Erythroblast (primary cell): ENCODE results near the gene PRLR.

Experiments
- DNase-seq, 2 experiments: peaks; one replicate each; lab custom pipeline; 2025; lab: John Stamatoyannopoulos, UW
- GATA1 ChIP-seq: IDR thresholded peaks from 2 replicates; pipeline ENCODE4 v1.6.1; 2011; ENCODE audit warnings: low read depth, mild to moderate bottlenecking, control low read depth, low read length, moderate library complexity
- POLR2A ChIP-seq: IDR thresholded peaks from 2 replicates; pipeline ENCODE4 v1.6.1; 2011; ENCODE audit warnings: mild to moderate bottlenecking, low read length

Gene PRLR

GRCh38 chr5:35151146-35151920 is 79.0 kb downstream of the PRLR start:
- no peak for TF ChIP-seq GATA1
- TF ChIP-seq POLR2A = no peak
- DNase-seq = no peak

GRCh38 chr5:35149041-35149440 is 81.2 kb downstream of the PRLR start:
- no peak for DNase-seq
- TF ChIP-seq POLR2A (no peak), GATA1 (no peak)

- TF ChIP-seq POLR2A (no peak), GATA1 (no peak)
- DNase-seq = no peak
Observed at GRCh38 chr5:35146406-35146805, 83.9 kb downstream of the PRLR start.

DNA sequence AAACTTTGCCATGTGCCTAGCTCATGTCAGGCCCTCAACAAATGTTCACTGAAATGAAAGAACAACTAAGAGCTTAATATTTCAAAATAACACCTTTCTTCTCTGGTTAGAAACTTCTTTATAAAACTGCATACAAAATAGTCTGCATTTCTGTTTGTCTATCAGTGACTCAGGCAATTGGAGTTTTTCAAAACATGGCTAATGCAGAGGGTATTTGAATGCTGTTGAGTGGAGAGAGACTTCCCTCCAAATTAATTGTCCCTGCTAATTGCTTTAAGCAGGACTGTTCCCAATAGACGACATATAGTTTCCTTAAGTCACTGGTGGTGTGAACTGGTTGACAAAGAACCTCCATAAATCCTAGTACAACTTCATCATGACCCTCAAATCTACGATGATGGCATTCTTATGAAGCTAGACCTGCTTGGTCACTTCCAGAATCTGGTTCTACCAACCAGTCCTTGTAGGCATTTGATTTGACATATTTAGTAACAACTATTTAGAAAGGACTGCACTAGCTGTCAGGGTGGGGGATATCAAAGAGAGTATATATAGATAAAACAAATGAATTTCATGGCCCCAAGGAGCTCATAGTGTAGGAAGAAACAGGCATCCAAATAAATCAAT is 84.5 kb downstream of the PRLR start:
- DNase-seq = no peak
- TF ChIP-seq POLR2A (no peak), GATA1 (no peak)

- TF ChIP-seq POLR2A (no peak), GATA1 (no peak)
- no peak for DNase-seq
Observed at GRCh38 chr5:35145012-35145411, 85.3 kb downstream of the PRLR start.

DNA sequence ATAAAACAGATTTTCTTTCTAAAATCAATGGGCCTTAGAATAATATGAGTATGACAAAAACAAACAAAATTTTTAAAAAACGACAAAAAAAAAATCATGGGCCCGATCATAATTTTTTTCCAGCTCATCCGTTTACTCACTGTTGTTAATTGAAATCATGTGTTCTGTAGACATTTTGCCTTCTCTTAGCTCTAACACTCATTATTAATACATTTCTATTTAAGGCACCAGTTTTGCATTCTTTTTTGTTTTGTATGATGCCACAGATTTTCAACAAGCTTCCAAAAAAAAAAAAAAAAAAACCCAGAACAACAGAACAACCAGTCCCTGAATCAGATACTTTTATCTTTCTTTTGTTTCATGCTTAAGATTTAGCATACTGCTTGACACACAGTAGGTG is 86.4 kb downstream of the PRLR start:
- TF ChIP-seq POLR2A (no peak), GATA1 (no peak)

DNA sequence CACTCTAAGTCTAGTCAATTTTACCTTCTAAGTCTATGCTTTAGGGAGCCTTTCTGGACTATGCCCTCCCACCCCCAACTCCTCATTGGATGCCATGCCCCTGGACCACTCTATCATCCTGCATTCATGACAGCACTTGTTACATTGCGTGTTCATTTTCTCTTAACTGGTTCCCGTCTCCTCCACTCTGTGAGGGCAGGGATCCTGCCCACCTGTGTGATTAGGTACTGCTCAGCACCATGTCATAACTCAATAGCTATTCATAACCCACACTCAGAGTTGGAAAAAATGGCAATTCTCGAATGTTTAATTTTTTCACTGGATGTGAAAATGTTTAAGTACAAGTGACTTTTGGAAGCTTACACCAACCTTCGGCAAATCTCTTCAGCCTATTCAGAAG is 88.5 kb downstream of the PRLR start:
- TF ChIP-seq GATA1 (no peak), POLR2A (no peak)

More for the DNA sequence above, 86.4 kb downstream of the PRLR start:
- no peak for DNase-seq

DNA sequence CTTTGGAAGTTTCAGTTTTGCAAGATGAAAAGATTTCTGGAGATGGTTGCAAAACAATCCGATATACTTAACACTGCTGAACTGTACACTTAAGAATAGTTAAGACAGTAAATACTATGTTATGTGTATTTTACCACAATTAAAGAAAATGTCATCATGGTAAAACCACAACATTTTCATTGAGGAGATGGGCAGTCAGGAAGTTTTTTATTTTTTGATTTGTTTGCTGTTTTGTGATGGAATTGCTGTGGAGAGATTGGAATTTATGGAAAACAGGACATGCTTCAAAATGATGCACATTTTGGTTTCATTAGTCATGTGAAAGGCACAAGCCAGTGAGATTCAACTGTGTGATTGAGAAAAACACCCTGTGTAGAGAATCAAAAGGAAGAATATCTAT is 92.1 kb downstream of the PRLR start:
- no peak for DNase-seq
- TF ChIP-seq GATA1 (no peak), POLR2A (no peak)

More for the DNA sequence above, 88.5 kb downstream of the PRLR start:
- DNase-seq = no peak

- no peak for DNase-seq
- TF ChIP-seq POLR2A (no peak), GATA1 (no peak)
Observed at GRCh38 chr5:35136386-35136785, 93.9 kb downstream of the PRLR start.

DNA sequence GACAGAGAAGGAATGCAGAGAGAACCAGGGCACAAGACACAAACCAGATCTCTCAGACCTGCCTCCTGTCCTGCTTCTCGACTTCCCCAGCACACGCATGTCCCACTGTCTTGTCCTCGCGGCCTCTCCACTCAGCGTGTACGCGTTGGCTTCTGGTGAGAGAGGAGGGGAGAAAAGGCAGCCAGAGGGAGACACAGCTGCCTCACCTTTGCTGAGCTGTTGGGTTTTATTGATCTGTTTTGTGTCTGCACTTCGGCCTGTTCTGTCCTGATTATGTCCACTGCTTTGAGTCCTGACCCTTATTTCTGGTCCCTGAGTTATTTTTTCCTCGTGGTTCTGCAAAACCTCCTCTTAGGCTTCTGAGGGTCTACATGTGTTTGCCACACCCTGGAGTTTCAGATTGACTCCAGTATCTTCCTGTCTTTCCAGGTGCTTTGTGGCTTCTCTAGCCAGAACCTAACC is 95.0 kb downstream of the PRLR start:
- TF ChIP-seq GATA1 (no peak), POLR2A (no peak)

DNA sequence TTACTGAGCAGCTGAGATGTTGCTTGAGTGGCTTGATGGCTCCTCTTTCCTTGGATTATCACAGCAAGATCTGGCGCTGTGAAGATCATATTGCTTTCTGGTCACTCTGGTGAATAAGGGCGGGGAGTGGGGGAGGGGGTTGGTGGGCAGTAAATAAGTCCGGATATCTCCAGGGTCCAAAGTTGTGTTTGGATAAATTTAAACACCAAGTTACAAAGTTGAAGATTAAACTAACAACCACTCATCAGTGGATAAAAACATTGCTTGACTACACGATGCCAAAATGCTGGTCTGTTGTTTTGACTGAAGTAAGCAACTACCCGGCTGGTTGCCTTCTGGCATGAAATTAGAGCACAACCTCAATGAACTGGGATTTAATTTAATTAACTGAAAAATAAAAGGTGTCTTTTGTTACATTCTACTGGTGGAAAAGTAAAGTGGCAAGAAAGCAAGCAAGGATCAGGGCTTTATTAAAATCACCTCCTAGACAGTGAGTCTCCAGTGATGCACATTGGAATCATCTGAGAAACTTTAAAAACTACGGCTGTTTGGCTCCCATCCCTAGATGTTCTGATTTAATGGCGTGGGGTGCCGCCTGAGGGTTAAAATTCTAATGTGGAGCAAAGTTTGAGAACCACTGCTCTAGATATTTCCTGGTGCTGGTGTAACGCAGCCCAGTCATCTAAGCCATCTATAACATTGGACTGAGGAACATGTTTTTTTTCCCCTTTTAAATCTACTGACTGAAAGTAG is 95.8 kb downstream of the PRLR start:
- TF ChIP-seq GATA1 = no peak
- TF ChIP-seq POLR2A = no peak
- no peak for DNase-seq

More for the DNA sequence above, 95.0 kb downstream of the PRLR start:
- DNase-seq = no peak

GRCh38 chr5:35133186-35133585 is 97.1 kb downstream of the PRLR start:
- TF ChIP-seq POLR2A (no peak), GATA1 (no peak)
- no peak for DNase-seq

DNA sequence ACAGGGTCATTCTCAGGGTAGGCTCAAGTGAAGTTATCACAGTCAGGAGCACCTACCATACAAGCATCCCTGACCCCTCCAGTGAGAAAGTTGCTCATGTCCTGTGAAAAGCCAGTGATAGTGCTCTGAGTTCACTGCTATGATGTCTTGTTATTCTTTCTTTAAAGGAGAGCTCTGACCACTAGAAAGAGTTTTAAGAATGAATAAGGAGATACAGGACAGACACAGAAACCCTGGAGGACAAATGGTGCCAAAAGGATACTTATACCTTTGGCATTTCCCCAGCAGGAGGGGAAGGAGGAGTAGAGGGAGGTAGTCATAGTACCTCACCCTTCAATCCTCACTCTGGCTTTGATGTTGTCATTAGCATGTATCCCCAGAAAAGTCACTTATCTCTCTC is 98.6 kb downstream of the PRLR start:
- TF ChIP-seq GATA1 = no peak
- TF ChIP-seq POLR2A = no peak
- no peak for DNase-seq
